GM19463 (cell line): ENCODE measurements around the gene ST7L.
A peak's percentile ranks its signal among the peaks of the same experiment; 100 is the strongest.
"Not testable (repeated sequence)": the region's sequence is repeated elsewhere in the genome, so short reads cannot be mapped to it uniquely, and the experiment has no call there.

Experiments used
- ATAC-seq: cut with Tn5 transposase; IDR thresholded peaks from one replicate; pipeline ENCODE4 v1.9.1; 2021; ENCODE audit warnings: mild to moderate bottlenecking, moderate library complexity; ENCODE audit not compliant: unreplicated experiment

The ST7L gene, protein sequence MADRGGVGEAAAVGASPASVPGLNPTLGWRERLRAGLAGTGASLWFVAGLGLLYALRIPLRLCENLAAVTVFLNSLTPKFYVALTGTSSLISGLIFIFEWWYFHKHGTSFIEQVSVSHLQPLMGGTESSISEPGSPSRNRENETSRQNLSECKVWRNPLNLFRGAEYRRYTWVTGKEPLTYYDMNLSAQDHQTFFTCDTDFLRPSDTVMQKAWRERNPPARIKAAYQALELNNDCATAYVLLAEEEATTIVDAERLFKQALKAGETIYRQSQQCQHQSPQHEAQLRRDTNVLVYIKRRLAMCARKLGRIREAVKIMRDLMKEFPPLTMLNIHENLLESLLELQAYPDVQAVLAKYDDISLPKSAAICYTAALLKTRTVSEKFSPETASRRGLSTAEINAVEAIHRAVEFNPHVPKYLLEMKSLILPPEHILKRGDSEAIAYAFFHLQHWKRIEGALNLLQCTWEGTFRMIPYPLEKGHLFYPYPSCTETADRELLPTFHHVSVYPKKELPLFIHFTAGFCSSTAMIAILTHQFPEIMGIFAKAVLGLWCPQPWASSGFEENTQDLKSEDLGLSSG

DNA sequence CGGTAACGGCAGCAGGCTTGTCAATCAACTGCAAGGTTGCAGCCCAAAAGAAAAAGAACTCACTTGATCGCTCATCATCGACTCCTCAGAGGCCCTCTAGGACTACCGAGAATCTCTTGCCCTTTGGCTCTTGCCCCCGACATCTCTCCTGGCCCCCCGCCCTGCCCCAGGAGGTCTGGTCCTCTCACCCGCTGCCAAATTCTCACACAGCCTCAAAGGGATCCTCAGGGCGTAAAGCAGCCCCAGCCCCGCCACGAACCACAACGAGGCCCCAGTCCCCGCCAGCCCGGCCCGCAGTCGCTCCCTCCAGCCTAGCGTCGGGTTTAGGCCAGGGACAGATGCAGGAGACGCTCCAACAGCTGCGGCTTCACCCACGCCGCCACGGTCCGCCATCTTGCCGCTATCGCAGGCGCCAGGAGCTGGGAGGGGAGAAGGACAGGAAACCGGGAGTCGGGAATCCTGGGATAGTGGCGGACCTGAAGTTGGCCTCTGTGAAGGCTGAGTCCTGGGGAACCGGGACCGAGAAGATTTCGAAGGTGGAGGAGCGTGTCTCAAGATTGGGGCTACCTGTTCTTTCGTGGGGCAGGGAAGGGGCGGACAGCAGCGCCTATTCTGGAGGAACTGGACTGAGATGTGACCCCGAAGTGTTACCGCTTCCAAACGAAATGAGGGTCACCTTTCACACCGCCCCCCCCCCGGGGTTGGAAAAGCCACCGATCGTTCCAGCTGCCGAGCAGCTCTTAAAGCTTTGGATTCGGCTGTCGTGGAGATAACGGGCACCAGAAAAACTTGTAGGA, at the start of gene ST7L:
Gene ST7L, minus strand, starts transcription at position 421 of the 797 bp plus-strand sequence. Its CDS starts 28 bp downstream, at position 393.
- peak; percentile 2 for ATAC-seq

GRCh38 chr1:112666946-112667345, 48.0 kb upstream of the ST7L start:
- ATAC-seq, result no peak

DNA sequence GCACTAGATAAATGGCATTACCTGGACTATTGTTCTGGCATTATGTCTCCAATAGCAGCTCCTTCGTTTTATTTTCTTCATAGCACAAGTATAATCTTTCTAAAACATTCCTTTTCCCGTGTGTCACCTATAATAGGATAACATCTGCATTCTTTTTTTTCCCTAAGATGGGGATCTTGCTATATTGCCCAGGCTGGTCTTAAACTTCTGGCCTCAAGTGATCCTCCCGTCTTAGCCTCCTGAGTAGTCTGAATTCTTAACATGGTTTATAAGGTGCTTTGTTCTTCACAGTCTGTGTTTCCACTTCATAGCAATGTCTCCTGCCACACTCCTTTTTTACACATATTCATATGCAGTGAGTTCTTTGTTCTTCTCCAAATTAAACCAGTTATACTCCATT, 46.9 kb upstream of the ST7L start:
- ATAC-seq, result no peak

DNA sequence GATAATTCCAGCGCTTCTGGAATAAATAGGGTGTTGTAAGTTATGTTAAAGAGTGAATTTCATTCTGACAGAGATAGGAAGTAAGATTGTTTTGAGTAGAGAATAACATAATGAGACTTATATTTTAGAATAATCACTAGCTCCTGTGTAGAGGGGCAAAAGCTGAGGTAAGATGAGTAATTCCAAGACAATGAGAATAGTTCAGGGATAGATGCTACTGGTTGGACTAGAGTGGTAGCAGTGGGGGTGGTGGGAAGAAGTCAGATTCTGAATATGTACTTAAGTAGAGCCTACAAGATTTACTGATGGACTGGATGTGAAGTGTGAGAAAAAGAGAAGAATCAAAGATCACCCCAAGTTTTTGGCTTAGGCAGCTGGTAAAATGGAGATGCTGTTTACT, 32.3 kb upstream of the ST7L start:
- no peak for ATAC-seq

- no peak for ATAC-seq
Observed at GRCh38 chr1:112646225-112646624, 27.3 kb upstream of the ST7L start.

DNA sequence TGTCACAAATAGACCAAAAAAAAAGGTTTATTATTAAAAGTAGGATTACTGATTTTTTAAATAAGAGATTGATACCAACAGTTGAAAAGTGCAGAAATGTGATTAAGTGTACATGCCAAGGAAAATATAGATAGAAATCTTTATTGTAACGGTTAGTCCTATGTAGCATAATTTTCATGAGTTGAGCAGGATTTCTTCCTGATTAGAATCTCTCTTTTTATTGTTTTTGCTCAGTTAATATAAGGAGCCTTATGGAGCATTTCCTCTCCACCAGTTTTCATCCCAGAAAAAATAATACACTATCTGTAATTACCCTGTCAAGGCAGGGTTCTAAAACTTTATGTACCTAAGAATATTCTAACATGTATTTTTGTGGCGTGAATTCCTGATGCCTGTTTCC, 24.1 kb upstream of the ST7L start:
- ATAC-seq, result no peak

- not testable (repeated sequence) for ATAC-seq
Observed at GRCh38 chr1:112640437-112640836, 21.5 kb upstream of the ST7L start.

DNA sequence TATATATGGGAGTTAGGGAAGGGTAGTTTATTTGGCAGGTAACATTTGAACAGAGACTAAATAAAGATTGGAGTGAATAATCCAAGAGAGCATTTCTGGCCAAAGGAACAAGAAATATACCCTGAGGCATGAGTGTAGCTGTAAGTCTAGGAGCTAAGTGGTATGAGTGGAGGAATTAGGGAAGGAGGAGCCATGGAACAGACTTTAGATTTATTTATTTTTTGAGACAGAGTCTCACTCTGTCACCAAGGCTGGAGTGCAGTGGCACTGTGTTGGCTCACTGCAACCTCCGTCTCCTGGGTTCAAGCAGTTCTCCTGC, 19.1 kb upstream of the ST7L start:
- ATAC-seq, result no peak

DNA sequence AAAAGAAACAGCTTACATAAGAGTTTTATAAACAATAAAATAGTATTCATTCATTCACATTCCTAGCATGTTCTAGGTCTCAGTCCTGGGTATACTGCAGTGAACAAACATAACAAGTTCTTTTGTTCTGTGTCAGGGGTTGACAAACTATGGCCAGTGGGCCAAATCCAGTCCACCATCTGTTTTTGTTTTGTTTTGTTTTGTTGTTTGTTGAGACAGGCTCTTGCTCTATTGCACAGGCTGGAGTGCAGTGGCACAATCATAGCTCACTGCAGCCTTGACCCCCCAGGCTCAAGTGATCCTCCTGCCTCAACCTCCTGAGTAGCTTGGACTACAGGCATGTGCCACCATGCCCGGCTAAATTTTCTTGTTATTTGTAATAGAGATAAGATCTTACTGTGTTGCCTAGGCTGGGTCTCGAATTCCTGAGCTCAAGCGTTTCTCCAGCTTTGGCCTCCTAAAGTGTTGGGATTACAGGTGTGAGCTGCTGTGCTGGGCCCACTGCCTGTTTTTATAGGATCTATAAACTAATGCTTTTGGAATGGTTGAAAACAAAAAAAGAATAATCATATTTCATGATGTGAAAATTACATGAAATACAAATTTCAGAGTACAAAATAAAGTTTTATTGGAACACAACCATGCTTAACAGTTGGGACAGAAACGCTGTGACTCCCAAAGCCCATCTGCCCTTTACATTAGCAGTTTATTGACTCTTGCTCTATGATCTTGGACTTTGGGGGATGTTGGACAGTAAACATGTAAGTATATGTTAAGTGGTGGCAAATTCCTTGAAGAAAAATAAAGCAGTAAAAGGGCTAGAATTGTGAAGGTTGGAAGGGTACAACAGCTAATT, 18.5 kb upstream of the ST7L start:
- no peak for ATAC-seq

- peak; percentile 54 for ATAC-seq
Observed at GRCh38 chr1:112636597-112637253, 17.8 kb upstream of the ST7L start.

- ATAC-seq, result no peak
Observed at GRCh38 chr1:112636056-112636455, 17.1 kb upstream of the ST7L start.

- no peak for ATAC-seq
Observed at GRCh38 chr1:112634367-112634766, 15.4 kb upstream of the ST7L start.

DNA sequence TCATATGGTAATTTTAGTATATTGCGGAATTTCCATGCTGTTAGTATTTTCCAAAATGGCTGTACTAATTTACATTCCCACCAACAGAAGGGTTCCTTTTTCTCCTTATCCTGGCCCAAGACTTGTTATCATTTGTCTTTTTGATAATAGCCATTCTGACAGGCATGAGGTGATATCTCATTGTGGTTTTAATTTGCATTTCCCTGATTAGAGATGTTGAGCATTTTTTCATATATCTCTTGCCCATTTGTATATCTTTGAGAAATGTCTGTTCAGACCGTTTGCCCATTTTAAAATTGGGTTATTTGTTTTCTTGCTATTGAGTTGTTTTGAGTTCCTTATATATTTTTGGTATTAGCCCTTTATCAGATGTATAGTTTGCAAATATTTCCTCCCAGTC, 14.7 kb upstream of the ST7L start:
- no peak for ATAC-seq

GRCh38 chr1:112629256-112629655, 10.3 kb upstream of the ST7L start:
- no peak for ATAC-seq

DNA sequence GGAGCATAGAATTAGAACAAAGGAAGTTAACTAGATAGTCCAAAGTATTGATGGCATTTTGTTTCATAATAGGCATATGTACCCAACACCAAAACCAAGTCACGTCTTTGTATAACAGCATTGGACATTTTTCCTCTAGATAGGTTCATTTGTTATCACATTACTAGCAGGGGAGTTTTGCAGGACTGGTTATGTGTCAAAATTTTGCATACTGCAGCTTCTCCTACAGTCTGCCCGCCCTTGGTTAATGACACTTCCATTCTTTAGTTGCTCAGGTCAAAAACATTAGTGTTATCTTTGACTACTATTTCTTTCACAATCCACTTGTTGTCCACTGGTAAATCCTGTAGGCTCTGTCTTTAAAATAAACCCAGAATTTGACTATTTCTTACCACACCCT, 9.6 kb upstream of the ST7L start:
- ATAC-seq, result no peak

DNA sequence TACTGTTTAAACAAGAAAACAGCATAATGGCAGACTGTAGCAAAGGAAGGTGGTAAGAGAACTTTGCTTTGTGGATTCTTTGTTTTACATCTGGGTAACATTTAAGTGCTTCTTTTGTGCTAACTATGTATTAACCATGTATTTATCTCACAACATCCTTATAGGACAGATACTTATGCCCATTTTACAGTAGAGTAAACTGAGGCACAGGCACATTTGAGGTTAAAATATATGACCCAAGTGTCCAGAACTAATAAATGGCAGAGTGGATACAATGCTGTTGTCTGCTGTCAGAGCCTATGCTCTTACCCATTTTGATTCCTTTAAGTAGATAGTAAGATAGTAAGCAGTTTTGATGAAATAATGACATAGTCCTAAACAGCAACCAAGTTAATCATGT, 7.9 kb upstream of the ST7L start:
- no peak for ATAC-seq

GRCh38 chr1:112626193-112626592, 7.3 kb upstream of the ST7L start:
- ATAC-seq, result no peak

GRCh38 chr1:112625696-112626095, 6.8 kb upstream of the ST7L start:
- no peak for ATAC-seq

DNA sequence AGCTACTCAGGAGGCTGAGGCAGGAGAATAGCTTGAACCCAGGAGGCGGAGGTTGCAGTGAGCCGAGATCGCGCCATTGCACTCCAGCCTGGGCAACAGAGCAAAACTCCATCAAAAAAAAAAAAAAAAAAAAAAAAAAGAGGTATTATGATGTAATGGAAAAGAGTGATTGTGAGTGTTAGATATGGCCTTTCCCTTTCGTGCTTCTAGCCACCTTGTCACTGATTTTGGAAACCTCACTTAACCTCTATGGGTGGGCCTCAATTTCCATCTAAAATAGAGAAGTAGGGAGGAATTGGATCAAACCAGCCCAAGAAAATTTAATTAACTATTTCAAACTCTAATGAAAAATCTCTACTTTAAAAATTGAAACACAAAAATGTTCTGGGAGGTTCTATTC, 5.6 kb upstream of the ST7L start:
- not testable (repeated sequence) for ATAC-seq

DNA sequence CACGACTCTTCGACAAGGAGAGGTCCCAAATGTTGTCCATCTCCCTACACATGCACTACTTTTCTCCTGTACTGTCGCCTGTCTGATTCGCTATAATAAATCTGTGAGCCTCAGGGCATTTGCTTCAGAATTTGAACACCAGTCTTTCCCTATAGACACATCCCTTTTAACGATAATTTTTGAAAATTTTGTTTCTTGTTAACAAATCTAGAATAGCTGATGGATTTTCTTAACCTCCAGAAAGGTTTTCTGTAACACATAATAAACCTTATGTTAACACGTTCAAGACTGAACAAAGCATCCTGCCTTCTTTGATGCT, 1.4 kb upstream of the ST7L start:
- ATAC-seq, result no peak
